ENCODE results near the gene PIGC. TPM values are rescaled to one million over a fixed set of nuclear protein-coding genes. Genes with fewer than 3 reads are reported as not detected.

PIGC gene
- total and polyA plus RNA-seq, 2 donors (not counting 3 experiments of a cell fraction or from before 2014, with no cell fraction given) = 16.1 to 25.8 TPM

- H4K20me1 ChIP-seq (replicated peaks; ENCODE audit: control insufficient read depth, extremely low read depth, insufficient read depth, low read length) = no peaks in the 10 kb centered on the region
- H3K9ac ChIP-seq (replicated peaks; ENCODE audit: extremely low read depth, insufficient read depth, low read length) = no peak overlapping the region
- dilution Hi-C loops (cut with MboI; ENCODE audit: extremely low pct_ligation_motif_present, low sequenced_read_pairs) = no loop called here
- peaks cover 38% of the 10 kb centered on the region for H3K4me1 ChIP-seq (ENCODE audit: control insufficient read depth, extremely low read depth, insufficient read depth, low read length)
- H3K4me3 ChIP-seq (replicated peaks in 1 of 3; ENCODE audit: insufficient read depth in 1 of 3, low read depth in 1 of 3, low read length in 3 of 3) = no peak overlapping the region
- H3K9me1 ChIP-seq (replicated peaks; ENCODE audit: control insufficient read depth, extremely low read depth, insufficient read depth, low read length) = no peaks in the 10 kb centered on the region
- no peak overlapping the region for H2AFZ ChIP-seq (ENCODE audit: low read depth, low read length)
- DNase-seq (ENCODE audit: low read depth, low spot score) (no peak), FAIRE-seq (no peak)
- BruUV-seq (replicated peaks) = no TSS peak
- no peaks in the 10 kb centered on the region for H3K36me3 ChIP-seq (ENCODE audit: control insufficient read depth in 2 of 2, extremely low read depth in 1 of 2, insufficient read depth in 2 of 2, low read length in 2 of 2)
- H3K27ac ChIP-seq (ENCODE audit: insufficient read depth, low read depth, low read length) = no peak overlapping the region
- H3K4me2 ChIP-seq (ENCODE audit: insufficient read depth, low read length) = no peak overlapping the region
- H3K9me3 ChIP-seq (replicated peaks; ENCODE audit: control insufficient read depth, insufficient read depth, low read length) = no peaks in the 10 kb centered on the region
- ChIA-PET CTCF (interaction anchor here (1.4 to 2.1 kb wide), 2 partner anchors 273 to 444 kb away, joined by 7 to 8 read pairs; no protein-coding TSS in a partner anchor), POLR2A (no interaction called here)
- H3K79me2 ChIP-seq (ENCODE audit: control insufficient read depth, insufficient read depth, low read length) = peaks cover 20% of the 10 kb centered on the region
- H3K27me3 ChIP-seq (ENCODE audit: control insufficient read depth in 2 of 2, insufficient read depth in 2 of 2, low read length in 2 of 2) = no peaks in the 10 kb centered on the region
- intact Hi-C loops (cut with micrococcal nuclease) = no loop called here
- TF ChIP-seq EZH2 (IDR thresholded peaks at IDR 0.05; ENCODE audit: borderline replicate concordance, low read depth, low read length, severe bottlenecking) (no peak), POLR2AphosphoS5 (IDR thresholded peaks at IDR 0.05; ENCODE audit: insufficient read depth, low read depth, low read length) (no peak), POLR2A (IDR thresholded peaks at IDR 0.05; ENCODE audit: low read depth, low read length) (no peak), MAX (IDR thresholded peaks at IDR 0.05; ENCODE audit: insufficient read depth, insufficient read length) (no peak), GATA2 (IDR thresholded peaks at IDR 0.05; ENCODE audit: insufficient read depth, insufficient read length, low read depth, low read length) (no peak), MYC (IDR thresholded peaks at IDR 0.05; ENCODE audit: low read depth, low read length) (no peak), JUN (IDR thresholded peaks at IDR 0.05; ENCODE audit: borderline replicate concordance, insufficient read depth, insufficient read length, low read depth) (no peak)
- TF ChIP-seq, protein P1, sequence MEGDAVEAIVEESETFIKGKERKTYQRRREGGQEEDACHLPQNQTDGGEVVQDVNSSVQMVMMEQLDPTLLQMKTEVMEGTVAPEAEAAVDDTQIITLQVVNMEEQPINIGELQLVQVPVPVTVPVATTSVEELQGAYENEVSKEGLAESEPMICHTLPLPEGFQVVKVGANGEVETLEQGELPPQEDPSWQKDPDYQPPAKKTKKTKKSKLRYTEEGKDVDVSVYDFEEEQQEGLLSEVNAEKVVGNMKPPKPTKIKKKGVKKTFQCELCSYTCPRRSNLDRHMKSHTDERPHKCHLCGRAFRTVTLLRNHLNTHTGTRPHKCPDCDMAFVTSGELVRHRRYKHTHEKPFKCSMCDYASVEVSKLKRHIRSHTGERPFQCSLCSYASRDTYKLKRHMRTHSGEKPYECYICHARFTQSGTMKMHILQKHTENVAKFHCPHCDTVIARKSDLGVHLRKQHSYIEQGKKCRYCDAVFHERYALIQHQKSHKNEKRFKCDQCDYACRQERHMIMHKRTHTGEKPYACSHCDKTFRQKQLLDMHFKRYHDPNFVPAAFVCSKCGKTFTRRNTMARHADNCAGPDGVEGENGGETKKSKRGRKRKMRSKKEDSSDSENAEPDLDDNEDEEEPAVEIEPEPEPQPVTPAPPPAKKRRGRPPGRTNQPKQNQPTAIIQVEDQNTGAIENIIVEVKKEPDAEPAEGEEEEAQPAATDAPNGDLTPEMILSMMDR (IDR thresholded peaks at IDR 0.05; ENCODE audit: extremely low read depth in 1 of 2, insufficient read depth in 1 of 2, low read depth in 1 of 2, low read length in 2 of 2) = no peak
Observed at GRCh38 chr1:172446547-172446946, 2.7 kb upstream of the PIGC start.
